Upper lobe of left lung (tissue), 4 donors: ENCODE measurements around the gene GSAP.

Experiments used
- CTCF ChIP-seq, 6 experiments: fragments of 450-650 bp in 4 of 6; fragments of 200-600 bp in 2 of 6; sonication (generic) in 2 of 6; IDR thresholded peaks; one replicate each; pipeline ENCODE4 v1.5.1; 2016 to 2019; ENCODE audit warnings: antibody characterized with exemption in 6 of 6
- EP300 ChIP-seq, 4 donors: sonication (generic); formaldehyde crosslinking; IDR thresholded peaks; one replicate each; pipeline ENCODE4 v1.5.1; 2017; ENCODE audit warnings: antibody characterized with exemption in 4 of 4, control low read depth in 2 of 4
- POLR2A ChIP-seq, 4 donors: fragments of 450-650 bp; IDR thresholded peaks; one replicate each; pipeline ENCODE4 v1.5.1; 2016 to 2017; ENCODE audit warnings: antibody characterized with exemption in 4 of 4, mild to moderate bottlenecking in 2 of 4
- POLR2AphosphoS5 ChIP-seq, 2 donors: sonication (generic); formaldehyde crosslinking; IDR thresholded peaks; one replicate each; pipeline ENCODE4 v1.5.1; 2017; ENCODE audit warnings: antibody characterized with exemption in 2 of 2

- TF ChIP-seq CTCF (IDR thresholded peaks at IDR 0.05) (peak in 3 of 6 experiments; percentile 10 to 20 (median 17)), POLR2A (IDR thresholded peaks at IDR 0.05) (peak in 3 of 4 donors; percentile 1 to 74 (median 27)), POLR2AphosphoS5 (IDR thresholded peaks at IDR 0.05) (peak in 1 of 2 donors; percentile 9), EP300 (IDR thresholded peaks at IDR 0.05) (no peak)
Measured at GRCh38 chr7:77415823-77416620, at the start of gene GSAP.
